Measurements from ENCODE around the gene CADPS.
"Not testable (repeated sequence)": the region's sequence is repeated elsewhere in the genome, so short reads cannot be mapped to it uniquely, and the experiment has no call there.

CADPS gene

DNA sequence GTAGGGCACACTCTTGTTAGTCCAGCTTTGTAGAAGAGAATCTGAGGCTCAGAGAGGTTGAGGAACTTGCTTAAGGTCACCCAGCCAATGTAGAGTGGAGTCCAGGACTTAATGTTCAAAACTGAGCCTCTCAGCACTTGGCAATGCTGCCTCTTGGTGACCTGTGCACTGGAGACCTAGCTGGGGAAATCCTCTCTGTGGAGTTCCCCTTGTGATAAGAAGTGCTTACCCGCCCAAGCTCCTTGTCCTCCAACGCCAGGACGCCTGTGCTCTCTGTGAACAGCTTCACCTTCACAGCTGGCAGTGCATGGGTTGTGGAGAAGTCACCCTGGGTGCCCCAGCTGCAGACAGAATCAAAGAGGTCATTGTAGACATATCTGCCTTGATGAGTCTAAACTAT lies 282.8 kb downstream of the CADPS start:
- no peak for DNase-seq (ENCODE audit: low read depth)

DNA sequence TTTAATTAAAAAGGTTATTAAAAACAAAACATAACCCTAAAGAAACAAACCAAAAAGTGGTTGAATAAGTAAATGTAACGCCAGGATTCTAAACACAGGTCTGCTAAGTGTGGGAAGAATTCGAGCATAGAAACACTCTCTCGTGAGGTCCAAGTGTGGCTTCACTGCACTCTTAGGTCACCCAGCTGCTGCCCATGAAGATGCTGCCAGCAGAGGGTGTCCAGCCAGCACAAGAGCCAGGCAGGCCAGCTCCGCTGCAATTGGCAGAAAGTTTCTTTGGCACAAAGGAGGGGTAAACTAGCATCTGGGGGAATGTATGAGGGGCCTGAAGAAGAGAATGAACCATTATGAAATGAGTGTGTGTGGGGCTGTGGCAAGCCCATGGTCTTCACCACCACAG lies 286.1 kb downstream of the CADPS start:
- DNase-seq (ENCODE audit: low read depth), result no peak

DNA sequence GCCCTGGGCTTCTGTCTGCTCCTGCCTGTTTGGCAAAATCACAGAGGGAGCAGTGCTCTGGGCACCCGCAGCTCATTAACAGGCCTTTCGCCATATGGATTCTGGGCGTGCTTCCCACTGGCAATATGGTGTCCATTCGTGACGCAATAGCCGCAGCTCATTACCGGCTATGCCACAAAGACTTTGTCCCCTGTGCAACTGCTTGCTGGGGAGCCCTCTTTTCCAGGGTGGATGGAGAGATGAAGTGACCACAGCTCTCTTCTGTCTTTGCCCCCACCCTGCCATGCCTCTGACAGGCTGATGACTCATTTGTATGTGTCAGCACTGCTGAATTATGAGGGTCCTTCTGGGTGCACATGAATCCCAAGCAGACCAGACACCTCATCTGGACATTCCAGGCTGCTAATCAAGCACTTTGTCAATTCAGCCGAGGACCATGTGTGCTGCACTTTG lies 287.6 kb downstream of the CADPS start:
- DNase-seq (ENCODE audit: low read depth), result no peak

DNA sequence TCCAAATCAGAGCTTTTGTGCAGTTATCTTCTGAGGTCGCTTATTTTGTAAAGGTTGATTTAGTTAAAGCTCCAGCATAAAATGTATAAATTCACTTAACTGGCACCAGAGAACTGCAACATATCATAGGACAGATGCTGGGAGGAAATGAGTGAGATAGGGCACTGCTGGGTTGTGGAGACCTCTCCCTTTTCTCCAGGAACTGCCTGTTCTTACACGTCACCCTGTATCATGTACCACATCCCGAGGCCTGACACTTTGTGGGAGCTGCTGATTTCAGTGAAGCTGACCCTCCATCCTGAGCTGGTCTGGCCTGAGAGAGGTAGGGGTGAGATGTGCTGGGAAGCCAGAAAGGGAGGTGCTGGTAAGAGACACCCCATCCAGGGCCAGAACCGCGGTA lies 288.0 kb downstream of the CADPS start:
- DNase-seq (ENCODE audit: low read depth), result no peak

DNA sequence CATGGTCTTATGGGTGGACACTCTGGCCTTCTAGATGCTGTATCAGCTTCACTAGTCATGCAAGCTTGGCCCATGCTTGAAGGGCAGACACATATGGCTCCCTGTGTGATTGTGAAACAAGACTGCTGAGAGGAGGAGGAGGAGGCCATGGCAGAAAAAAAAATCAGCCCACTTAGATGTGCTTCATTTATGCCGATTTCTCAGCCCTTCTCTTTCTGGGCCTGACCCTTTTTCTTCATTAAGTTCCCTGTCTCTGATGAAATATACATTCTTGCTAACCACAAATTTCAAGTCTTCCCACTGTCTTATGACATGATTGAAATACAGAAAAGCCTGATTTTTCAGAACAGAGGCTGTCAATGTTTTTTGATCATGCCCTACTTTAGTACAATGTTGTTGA lies 288.9 kb downstream of the CADPS start:
- no peak for DNase-seq (ENCODE audit: low read depth)

DNA sequence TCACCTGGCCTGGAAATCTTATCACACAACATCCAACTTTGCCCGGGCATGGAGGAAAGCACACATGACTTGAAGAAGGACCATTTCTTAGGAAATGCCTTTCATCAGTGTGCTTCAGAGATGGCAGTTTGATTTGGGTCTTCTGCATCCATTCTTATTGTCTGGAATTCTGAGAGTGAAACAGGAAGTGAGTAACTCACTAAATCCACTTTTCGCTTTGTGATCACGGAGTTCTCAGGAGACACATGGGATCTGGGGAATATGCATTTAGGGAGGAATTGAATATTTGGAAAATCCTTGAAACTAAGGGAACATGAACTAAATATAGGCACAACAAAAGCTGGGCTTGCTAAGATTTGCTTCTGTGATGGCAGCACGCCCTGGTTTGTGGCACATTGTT lies 289.4 kb downstream of the CADPS start:
- DNase-seq (ENCODE audit: low read depth), result no peak

DNA sequence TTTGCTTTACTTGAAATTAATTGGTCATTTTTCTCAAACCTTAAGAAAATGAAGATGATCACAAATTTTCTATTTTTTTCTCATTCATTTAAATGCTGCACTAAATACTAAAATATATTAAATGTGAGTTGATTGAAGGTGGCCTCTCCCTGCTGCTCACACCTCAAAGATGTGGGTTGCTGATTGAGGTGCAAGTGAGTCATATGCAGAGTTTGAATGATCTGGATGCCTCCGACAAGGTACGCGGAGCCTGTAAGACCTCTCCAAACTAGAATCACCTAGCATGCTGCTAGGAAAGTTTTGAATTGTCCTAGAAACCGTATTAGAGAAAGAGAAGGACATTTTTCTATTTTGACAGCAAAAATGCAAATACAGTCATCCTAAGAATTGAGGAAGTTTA lies 290.6 kb downstream of the CADPS start:
- DNase-seq (ENCODE audit: low read depth), result no peak

DNA sequence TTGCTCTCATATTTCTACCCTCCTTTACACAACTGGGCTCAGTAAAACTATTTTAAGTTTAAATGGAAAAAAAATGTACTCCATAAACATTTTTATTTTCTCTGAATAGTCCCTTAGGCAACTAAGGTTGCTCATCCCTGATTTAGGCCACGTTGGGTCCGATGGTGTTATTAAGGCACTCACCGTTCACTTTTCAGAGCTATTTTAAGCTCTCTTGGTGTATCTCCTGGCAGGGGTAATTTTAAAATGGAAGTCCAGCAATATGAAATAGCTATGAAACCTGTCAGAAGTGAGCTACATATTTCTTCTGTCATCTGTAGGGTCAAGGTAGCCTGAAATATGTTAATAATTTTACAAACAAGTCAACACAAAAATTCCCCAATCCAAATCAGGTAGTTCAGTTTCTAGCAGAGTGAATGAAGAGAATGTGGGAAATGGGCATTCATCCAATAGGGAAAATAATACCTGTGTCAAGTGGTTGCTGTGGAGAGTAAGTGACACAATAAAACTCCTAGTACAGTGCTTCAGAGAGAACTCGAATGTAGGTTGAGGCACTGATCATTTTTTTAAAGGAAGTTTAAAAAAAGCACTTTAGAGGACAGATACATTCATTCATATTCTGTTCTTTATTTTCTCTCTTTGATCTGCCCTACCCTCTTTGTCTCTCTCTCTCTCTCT lies 292.6 kb downstream of the CADPS start:
- no peak for DNase-seq (ENCODE audit: low read depth)

DNA sequence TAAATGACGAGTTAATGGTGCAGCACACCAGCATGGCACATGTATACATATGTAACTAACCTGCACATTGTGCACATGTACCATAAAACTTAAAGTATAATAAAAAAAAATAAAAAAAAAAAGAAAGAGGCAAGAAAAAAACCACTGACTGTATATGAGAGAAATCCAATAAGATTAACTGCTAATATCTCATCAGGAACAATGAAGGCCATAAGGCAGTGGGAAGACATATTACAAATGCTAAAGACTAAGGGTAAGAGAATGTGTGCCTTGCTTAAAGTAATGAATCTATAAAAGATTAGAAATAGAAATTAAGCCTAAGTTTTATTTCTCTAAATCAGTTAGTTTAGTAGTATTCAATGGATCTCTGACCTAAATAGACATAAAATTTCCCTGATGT lies 294.7 kb downstream of the CADPS start:
- DNase-seq (ENCODE audit: low read depth), result not testable (repeated sequence)

DNA sequence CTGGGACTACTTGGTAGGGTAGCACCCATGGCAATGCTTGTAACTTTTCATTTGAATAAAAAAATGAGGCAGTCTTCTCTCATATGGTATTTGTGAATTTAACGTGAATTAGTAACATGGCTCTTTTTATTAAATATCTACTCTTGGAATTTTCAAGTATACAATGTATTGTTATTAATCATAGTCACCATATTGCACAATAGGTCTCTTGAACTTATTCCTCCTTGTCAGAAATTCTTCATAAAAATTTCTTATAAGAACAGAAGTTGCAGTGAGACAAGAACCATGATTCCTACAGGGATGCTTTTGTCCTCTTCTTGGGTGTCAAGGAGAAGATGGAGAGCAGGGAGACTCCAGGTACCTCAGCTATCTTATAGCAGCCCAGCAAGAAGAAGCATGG lies 298.1 kb downstream of the CADPS start:
- no peak for DNase-seq (ENCODE audit: low read depth)

DNA sequence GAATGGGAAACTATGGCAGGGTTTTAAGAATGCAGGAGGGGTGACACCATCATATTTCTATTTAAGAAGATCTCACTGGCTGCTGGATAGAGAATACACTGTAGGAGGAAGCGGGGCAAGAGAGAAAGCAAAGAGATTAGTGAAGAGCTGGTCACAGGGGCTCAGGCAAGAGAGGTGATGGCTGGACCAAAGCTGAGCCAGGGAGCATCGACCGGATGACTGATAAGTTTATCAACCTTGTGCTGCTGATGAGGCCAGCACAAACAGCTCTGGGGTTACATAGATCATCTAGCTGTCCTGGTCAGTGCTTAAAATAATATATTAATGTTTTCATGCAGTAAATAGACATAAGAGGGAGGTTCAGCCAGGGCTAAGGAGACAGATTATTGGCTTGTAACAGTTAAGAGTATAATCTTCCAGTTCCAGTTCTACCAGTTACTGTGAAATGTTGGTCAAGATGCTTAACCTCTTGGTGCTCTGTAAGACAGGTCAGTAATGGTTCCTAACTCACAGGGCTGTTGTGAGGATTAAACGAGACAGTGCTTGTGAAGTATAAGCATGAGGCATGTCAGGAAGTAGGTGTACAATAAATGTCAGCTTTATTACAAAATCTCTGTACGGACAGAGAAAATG lies 300.8 kb downstream of the CADPS start:
- DNase-seq (ENCODE audit: low read depth), result no peak

DNA sequence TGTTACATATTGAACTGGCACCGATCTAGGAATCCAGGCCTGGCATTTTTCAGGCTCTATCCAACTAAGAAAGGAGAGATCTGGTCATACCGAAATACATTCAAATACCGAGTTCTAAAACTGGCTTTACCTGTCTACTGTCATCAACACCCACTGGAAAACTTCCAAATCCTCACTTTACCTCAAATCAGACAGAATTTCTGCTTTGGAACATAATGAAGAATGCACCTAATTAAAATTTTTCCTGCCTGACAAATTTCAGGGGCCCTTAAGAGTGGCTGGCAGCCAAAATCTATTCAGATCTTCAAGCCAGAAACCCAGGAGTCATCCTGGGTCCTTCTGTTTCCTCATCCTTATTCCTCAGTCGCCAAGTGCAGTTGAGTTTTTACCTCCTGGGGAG lies 303.3 kb downstream of the CADPS start:
- no peak for DNase-seq (ENCODE audit: low read depth)

DNA sequence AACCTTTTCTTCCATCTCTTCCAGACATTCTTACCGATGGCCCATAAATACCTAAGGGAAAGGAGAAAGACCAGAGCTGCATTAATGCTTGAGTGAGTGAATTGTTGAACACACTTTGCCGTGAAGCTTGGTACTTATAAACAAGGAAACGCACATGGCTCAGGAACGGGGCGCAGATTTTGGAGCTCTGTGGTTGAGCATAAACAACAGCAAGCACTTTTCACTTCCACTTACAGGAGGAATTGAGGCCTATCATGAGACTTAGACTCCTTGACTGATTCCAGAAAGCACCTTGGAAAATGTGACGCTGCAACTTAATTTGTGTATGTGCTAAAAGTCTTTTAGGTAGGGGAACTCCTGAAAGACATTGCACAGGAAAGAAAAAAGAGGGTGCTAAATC lies 304.3 kb downstream of the CADPS start:
- no peak for DNase-seq (ENCODE audit: low read depth)

DNA sequence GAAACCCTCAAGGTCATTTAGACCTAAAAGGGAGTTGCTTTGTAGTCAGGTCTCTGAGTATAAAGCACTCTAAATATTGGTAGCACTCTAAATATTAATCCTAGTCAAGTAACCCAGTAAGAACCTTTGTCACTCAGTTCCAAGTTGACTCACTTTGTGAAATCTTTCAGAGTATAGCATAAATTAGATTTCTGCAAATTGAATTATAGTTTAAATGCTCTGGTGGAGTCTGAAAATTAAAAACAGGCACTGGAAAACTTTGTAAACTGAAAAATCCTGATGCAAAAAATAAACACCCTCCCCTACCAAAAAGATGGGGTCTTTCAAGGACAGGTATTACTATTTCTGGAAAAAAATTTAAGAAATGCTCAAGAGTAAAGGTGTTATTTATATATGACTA lies 305.6 kb downstream of the CADPS start:
- DNase-seq (ENCODE audit: low read depth), result no peak

DNA sequence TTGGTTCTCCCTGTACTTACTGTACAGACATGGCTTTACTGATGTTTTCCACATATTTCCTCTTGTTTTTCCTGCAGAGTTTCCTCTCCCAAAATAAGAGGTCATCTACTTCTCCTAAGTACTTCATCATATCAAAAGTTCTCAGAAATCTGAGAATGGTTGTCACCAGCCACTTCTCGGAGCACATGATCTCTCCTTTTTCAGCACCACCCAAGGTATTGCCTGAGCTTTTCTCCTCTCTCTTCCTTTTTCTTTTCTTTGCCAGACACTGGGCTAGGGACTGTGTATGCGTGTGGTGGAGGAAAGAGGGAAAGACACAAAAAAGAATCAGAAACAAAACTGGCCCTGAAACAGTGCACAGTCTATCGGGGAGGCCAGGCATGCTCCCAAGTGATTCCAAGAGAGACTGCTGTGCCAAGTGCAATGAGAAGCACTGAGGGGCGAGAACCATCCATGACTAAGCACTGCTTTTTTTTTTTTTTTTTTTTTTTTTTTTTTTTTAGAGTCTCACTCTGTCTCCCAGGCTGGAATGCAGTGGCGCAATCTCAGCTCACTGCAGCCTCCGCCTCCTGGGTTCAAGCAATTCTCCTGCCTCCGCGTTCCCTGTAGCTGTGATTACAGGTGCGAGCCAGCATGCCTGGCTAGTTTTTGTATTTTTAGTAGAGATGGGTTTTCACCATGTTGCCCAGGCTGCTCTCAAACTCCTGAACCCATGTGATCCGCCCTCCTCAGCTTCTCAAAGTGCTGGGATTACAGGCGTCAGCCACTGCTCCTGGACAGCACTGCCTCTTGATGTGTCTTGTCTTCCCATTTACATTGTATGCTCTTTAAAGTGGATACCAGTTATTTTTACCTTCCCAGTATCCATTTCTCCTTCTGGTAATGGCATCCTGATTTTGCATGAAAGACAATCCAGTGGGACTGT lies 307.9 kb downstream of the CADPS start:
- DNase-seq (ENCODE audit: low read depth), result no peak

DNA sequence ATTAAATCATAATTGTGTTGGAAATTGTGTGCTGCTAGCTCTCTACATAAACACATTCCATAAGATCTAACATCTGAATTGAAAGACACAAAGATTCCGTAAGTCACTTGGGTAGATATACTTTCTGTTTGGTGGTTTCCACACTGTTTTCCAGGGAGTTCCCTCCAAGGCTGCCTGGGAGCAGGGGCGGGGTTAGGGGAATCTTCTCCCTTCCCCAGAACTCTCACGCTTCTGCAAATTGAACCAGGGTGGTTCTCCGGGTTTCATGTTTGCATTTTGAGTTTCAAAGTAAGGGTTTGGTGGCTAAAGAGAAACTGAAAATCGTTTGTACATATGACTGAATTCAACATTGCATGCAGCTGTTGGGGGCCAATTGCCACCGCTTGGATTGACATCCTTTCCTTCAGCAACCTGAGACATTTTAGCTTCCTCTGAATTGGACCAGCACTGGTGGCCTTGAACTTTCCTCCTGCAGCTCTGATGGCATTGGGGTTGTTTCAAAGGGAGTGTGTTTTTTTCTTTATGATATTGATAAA lies 309.1 kb downstream of the CADPS start:
- no peak for DNase-seq (ENCODE audit: low read depth)

DNA sequence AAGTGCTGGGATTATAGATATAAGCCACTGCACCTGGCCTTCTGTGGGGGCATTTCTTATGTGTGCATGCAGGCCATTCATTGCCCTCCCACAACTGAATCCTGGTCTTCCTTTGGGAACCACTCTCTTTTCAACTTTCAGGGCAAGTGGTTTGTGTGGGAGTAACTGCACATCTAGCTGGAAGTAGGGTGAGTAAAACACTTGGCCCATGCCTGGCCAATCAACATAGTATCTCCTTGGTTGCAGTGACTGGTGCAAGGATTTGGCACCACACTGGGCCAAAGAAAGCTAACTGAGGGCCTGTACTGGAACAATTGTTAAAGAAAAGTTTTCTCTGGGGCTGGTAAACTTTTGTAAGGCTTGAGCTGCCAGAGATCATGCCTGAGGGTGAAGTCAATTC lies 312.6 kb downstream of the CADPS start:
- no peak for DNase-seq (ENCODE audit: low read depth)

DNA sequence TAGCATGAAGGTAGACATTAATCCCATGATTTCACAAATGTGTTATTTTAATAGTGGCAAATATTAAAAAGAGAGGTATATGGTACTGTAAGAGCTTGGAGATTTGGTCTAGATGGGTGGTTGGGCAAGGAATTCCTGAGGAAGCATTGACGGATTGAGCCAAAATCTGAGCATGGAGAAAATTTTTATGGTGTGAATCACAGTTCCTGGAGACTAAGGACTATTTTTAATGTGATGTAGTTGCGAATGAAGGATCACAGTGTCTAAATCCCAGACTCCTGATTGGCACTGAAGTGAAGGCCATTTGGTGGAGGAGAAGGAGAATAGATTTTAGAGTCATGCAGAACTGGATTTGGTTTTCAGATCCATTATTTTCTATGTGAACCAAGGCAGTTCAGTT lies 313.2 kb downstream of the CADPS start:
- no peak for DNase-seq (ENCODE audit: low read depth)

DNA sequence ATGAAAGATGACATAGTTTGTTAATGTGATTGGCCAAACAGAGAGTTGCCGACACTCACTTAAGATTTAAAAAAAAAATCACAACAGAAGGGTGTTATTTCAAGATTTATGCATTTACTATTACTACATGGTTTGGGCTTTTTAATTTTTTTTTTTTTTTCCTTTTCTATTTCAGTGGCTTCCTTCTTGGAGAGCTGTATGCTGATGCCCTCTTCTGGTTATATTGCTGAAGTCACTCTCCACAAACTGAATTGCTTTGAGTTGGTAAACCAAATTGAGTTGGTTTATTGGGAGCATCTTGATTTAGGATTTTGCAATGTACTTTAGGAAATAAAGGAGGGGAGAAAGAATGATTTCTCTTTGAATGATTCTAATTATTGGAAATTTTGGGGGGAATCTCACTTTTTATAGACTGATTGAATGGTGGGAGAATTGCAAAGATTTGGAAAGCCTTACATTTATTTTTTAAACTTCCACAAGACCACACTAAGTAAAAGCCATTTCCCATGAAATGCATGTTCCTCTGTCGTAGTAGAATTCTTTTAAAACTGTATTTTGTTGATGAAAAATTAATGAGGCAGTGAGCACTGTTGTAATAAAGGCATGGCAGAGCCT lies 315.3 kb downstream of the CADPS start:
- DNase-seq (ENCODE audit: low read depth), result no peak

DNA sequence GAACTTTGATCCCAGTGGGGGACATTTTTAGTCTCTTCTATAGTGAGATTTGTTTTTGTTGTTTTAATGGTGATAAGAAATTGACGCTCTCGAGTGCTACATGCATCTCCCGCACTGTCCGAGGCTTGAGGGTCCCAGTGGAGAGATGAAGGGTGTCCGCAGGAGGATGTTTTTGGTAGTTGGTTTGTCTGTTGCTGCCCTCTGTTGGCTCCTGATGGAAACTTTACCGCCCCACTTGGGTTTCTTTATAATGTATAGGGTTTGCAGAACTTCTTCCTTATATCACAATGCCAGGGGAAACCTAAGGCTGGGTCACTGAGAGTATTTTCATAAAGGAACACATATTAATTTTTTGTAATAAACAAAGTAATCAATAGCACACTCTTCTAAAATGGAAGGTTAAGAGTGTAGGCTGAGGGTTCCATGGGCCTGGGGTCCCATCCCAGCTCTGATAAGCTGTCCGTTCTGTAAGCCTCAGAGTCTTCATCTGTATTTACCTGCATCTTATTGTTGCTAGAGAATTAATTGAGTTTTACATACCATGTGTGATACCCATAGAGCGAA lies 316.6 kb downstream of the CADPS start:
- DNase-seq (ENCODE audit: low read depth), result no peak

DNA sequence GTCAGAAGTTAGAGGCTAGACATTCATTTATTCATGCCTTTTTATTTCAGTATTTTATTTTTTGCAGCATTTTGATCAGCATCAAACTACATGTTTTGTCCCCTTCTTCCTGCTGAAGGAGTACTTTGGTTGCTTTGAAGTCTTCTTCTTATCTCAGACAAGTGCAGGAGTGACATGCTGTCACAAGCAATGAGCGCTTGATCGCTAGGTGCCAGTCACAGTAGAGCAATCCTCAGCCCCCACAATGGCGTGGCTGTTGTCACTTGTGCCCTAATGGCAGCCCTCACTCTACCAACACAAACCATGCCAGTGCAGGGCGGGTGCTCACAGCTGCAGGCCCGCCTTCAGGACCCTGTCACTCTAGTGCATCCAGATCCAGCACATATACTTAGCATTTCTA lies 317.2 kb downstream of the CADPS start:
- no peak for DNase-seq (ENCODE audit: low read depth)

DNA sequence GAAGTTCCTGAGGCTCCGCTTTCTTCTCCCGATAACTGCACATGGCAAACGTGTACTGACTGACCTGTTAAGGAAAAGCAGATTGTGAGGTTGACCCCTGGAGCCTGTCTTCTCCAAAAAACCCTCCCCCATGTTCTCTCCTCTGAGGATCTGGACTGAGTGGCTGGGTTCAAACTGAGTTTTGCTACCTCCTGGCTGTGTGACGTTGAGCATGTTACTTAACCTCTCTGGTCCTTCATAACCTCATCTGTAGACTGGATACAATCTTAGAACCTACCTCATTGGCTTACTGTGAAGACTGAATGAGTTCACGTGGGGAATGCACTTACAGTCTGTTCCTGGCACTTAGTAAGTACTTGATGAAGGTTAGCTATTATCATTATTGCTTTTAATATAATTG lies 317.8 kb downstream of the CADPS start:
- no peak for DNase-seq (ENCODE audit: low read depth)
